ENCODE results near the gene GRM7.

Gene GRM7

DNA sequence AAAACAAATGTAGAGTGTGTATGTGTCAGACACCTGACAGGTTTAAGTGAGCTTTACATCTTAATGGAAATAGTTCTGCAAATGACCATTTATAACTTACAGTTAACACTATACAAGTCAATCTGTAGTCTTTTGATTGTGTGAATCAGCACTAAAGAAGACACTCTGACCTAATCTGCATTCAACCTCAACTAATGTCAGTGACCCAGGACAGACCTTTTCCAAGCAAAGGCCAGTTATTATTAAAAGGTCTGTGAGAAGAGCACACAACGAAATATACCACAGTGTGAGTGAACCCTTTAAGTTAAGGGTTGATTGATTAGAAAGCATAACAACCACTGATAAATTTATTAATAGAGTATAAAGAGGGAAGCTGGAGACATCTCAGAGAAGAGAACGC, 878.8 kb downstream of the GRM7 start:
- POLR2A ChIA-PET, result no interaction called here
- CTCF ChIA-PET, result no interaction called here
- H3K4me3 ChIP-seq (ENCODE audit: control insufficient read depth in 1 of 7, extremely low read depth in 1 of 7, insufficient read depth in 4 of 7, low read depth in 2 of 7, low read length in 6 of 7), result no peak overlapping the region
- no peak for DNase-seq
- no peaks in the 10 kb centered on the region for H3K4me1 ChIP-seq (ENCODE audit: control extremely low read depth in 1 of 4, control insufficient read depth in 4 of 4, insufficient read depth in 4 of 4, low read length in 3 of 4)
- H3K9me3 ChIP-seq (ENCODE audit: control extremely low read depth in 1 of 5, control insufficient read depth in 4 of 5, insufficient read depth in 2 of 5, low read depth in 1 of 5, low read length in 4 of 5), result no peaks in the 10 kb centered on the region
- WGBS (ENCODE audit: insufficient coverage), result 100% methylated on average over 1 of the region's 2 CpGs
- no peaks in the 10 kb centered on the region for H3K27me3 ChIP-seq (replicated peaks in 2 of 5; ENCODE audit: control insufficient read depth in 4 of 5, insufficient read depth in 5 of 5, low read length in 4 of 5)
- H3K27ac ChIP-seq (ENCODE audit: insufficient read depth in 1 of 2, low read depth in 1 of 2, low read length in 2 of 2, poor library complexity in 1 of 2, severe bottlenecking in 2 of 2), result no peak overlapping the region
- no peaks in the 10 kb centered on the region for H3K36me3 ChIP-seq (ENCODE audit: control insufficient read depth in 4 of 4, insufficient read depth in 4 of 4, low read length in 3 of 4)

DNA sequence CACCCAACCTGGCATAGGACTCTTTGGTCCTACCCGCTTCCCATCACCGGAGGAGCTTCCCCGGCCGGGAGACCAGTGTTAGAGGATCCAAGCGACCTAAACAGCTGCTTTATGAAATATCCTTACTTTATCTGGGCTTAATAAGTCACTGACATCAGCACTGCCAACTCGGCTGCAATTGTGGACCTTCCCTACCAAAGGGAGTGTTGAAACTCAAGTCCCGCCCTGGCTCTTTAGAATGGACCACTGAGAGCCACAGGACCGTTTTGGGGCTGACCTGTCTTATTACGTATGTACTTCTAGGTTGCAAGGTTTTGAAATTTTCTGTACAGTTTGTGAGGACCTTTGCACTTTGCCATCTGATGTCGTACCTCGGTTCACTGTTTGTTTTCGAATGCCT, 879.5 kb downstream of the GRM7 start:
- POLR2A ChIA-PET, result no interaction called here
- CTCF ChIA-PET, result no interaction called here
- Histone ChIP-seq H3K36me3 (ENCODE audit: control insufficient read depth in 4 of 4, insufficient read depth in 4 of 4, low read length in 3 of 4) (no peaks in the 10 kb centered on the region), H3K9me3 (ENCODE audit: control extremely low read depth in 1 of 5, control insufficient read depth in 4 of 5, insufficient read depth in 2 of 5, low read depth in 1 of 5, low read length in 4 of 5) (no peaks in the 10 kb centered on the region), H3K27ac (ENCODE audit: insufficient read depth in 1 of 2, low read depth in 1 of 2, low read length in 2 of 2, poor library complexity in 1 of 2, severe bottlenecking in 2 of 2) (no peak overlapping the region), H3K4me1 (ENCODE audit: control extremely low read depth in 1 of 4, control insufficient read depth in 4 of 4, insufficient read depth in 4 of 4, low read length in 3 of 4) (no peaks in the 10 kb centered on the region), H3K4me3 (ENCODE audit: control insufficient read depth in 1 of 7, extremely low read depth in 1 of 7, insufficient read depth in 4 of 7, low read depth in 2 of 7, low read length in 6 of 7) (no peak overlapping the region), H3K27me3 (replicated peaks in 2 of 5; ENCODE audit: control insufficient read depth in 4 of 5, insufficient read depth in 5 of 5, low read length in 4 of 5) (no peaks in the 10 kb centered on the region)
- 99% methylated on average over 9 of the region's 12 CpGs for WGBS (ENCODE audit: insufficient coverage)
- no peak for DNase-seq

DNA sequence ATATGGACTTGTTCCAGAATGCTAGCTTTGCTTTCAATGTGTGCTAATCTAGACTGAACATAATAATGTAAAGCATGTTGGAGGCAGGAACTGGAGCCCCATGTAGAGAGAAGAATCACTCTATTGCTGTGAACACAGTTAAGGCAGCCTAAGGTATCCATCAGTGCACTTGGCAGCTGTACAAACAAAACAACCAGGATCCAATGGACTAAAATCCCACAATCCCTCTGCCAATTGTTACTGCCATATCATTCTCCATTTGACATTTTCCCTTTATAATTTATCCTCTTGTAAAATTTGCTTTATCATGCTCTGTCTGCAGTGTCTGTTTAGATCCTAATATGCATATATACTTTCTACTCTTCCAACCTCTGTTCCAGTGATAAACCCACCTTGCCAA, 883.9 kb downstream of the GRM7 start:
- H3K9me3 ChIP-seq (ENCODE audit: control extremely low read depth in 1 of 5, control insufficient read depth in 4 of 5, insufficient read depth in 2 of 5, low read depth in 1 of 5, low read length in 4 of 5), result no peaks in the 10 kb centered on the region
- no peak overlapping the region for H3K27ac ChIP-seq (ENCODE audit: insufficient read depth in 1 of 2, low read depth in 1 of 2, low read length in 2 of 2, poor library complexity in 1 of 2, severe bottlenecking in 2 of 2)
- no peaks in the 10 kb centered on the region for H3K4me1 ChIP-seq (ENCODE audit: control extremely low read depth in 1 of 4, control insufficient read depth in 4 of 4, insufficient read depth in 4 of 4, low read length in 3 of 4)
- H3K4me3 ChIP-seq (ENCODE audit: control insufficient read depth in 1 of 7, extremely low read depth in 1 of 7, insufficient read depth in 4 of 7, low read depth in 2 of 7, low read length in 6 of 7), result no peak overlapping the region
- no peaks in the 10 kb centered on the region for H3K27me3 ChIP-seq (replicated peaks in 2 of 5; ENCODE audit: control insufficient read depth in 4 of 5, insufficient read depth in 5 of 5, low read length in 4 of 5)
- POLR2A ChIA-PET, result no interaction called here
- DNase-seq, result no peak
- CTCF ChIA-PET, result no interaction called here
- H3K36me3 ChIP-seq (ENCODE audit: control insufficient read depth in 4 of 4, insufficient read depth in 4 of 4, low read length in 3 of 4), result no peaks in the 10 kb centered on the region

DNA sequence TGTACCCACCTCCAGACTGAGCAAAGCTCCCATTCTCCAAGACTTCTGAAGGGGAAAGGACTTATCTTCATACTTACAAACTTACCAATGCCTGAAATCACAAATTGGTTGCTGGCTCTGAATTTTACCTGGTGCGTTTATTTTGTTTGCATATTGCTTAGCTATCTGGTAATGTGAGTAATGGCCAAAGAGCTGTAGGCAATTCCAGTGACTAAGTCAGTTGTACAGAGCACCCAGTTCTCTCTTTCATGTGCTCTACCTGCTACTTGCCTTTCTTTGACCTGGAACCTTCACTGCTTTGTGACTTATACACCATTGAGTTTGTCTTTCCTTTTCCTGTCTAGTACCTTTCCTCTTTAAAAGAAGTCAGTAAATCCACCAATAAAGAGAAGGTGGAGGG, 884.8 kb downstream of the GRM7 start:
- no peaks in the 10 kb centered on the region for H3K27me3 ChIP-seq (replicated peaks in 2 of 5; ENCODE audit: control insufficient read depth in 4 of 5, insufficient read depth in 5 of 5, low read length in 4 of 5)
- WGBS (ENCODE audit: insufficient coverage), result 80% methylated on average over 1 of the region's 1 CpG
- CTCF ChIA-PET, result no interaction called here
- H3K4me1 ChIP-seq (ENCODE audit: control extremely low read depth in 1 of 4, control insufficient read depth in 4 of 4, insufficient read depth in 4 of 4, low read length in 3 of 4), result no peaks in the 10 kb centered on the region
- POLR2A ChIA-PET, result no interaction called here
- no peaks in the 10 kb centered on the region for H3K36me3 ChIP-seq (ENCODE audit: control insufficient read depth in 4 of 4, insufficient read depth in 4 of 4, low read length in 3 of 4)
- H3K27ac ChIP-seq (ENCODE audit: insufficient read depth in 1 of 2, low read depth in 1 of 2, low read length in 2 of 2, poor library complexity in 1 of 2, severe bottlenecking in 2 of 2), result no peak overlapping the region
- no peak for DNase-seq
- no peak overlapping the region for H3K4me3 ChIP-seq (ENCODE audit: control insufficient read depth in 1 of 7, extremely low read depth in 1 of 7, insufficient read depth in 4 of 7, low read depth in 2 of 7, low read length in 6 of 7)
- no peaks in the 10 kb centered on the region for H3K9me3 ChIP-seq (ENCODE audit: control extremely low read depth in 1 of 5, control insufficient read depth in 4 of 5, insufficient read depth in 2 of 5, low read depth in 1 of 5, low read length in 4 of 5)

DNA sequence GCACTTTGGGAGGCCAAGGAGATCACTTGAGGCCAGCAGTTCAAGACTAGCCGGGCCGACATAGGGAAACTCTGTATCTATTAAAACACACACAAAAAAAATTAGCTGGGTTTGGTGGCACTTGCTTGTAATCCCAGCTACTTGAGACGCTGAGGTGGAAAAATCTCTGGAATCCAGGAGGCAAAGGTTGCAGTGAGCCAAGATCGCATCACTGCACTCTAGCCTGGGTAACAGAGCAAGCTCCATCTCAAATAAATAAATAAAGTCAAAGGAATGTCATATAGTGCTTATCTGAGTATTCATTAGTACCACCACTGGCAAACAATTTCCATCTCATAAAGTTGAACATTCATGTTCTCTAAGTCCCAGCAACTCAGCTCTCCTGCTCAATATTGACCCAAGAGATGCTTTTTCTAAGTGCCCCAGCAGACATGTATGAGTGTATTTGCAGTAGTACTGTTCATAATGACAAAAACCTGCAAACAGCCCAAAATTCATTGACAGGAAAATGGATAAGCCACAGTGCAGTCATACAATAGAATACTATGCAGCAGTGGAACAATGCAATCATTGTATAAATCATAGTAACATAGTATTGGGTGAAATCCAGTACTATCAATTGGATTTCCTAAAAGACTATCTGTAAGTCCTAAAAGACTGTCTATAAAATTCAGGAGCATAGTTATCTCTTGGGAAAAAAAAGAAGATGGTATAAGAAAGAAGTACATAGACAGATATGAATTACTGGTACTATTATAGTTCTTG, 889.2 kb downstream of the GRM7 start:
- no peaks in the 10 kb centered on the region for H3K36me3 ChIP-seq (ENCODE audit: control insufficient read depth in 4 of 4, insufficient read depth in 4 of 4, low read length in 3 of 4)
- ChIA-PET POLR2A (no interaction called here), CTCF (no interaction called here)
- no peak overlapping the region for H3K4me3 ChIP-seq (ENCODE audit: control insufficient read depth in 1 of 7, extremely low read depth in 1 of 7, insufficient read depth in 4 of 7, low read depth in 2 of 7, low read length in 6 of 7)
- no peaks in the 10 kb centered on the region for H3K4me1 ChIP-seq (ENCODE audit: control extremely low read depth in 1 of 4, control insufficient read depth in 4 of 4, insufficient read depth in 4 of 4, low read length in 3 of 4)
- no peak overlapping the region for H3K27ac ChIP-seq (ENCODE audit: insufficient read depth in 1 of 2, low read depth in 1 of 2, low read length in 2 of 2, poor library complexity in 1 of 2, severe bottlenecking in 2 of 2)
- WGBS (ENCODE audit: insufficient coverage), result 81% methylated on average over 2 of the region's 4 CpGs
- no peaks in the 10 kb centered on the region for H3K27me3 ChIP-seq (replicated peaks in 2 of 5; ENCODE audit: control insufficient read depth in 4 of 5, insufficient read depth in 5 of 5, low read length in 4 of 5)
- no peaks in the 10 kb centered on the region for H3K9me3 ChIP-seq (ENCODE audit: control extremely low read depth in 1 of 5, control insufficient read depth in 4 of 5, insufficient read depth in 2 of 5, low read depth in 1 of 5, low read length in 4 of 5)
- no peak for DNase-seq

DNA sequence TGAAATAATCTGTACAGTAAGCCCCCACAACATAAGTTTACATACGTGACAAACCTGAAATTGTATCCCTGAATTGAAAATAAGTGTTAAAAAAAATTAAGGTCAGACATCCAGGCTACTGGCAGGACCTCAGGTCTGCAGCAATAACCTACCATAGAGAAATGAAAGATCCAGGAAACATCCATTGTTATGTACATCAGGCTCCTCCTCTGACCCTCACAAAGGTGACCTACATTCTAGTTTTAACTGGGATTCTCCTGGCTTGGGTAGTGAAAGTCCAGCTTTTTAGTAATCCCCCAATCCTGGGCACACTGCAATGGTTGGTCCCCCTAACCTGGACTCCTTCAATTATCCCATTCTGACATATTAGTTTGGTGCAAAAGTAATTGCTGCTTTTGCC, 891.1 kb downstream of the GRM7 start:
- ChIA-PET CTCF (no interaction called here), POLR2A (no interaction called here)
- no peaks in the 10 kb centered on the region for H3K4me1 ChIP-seq (ENCODE audit: control extremely low read depth in 1 of 4, control insufficient read depth in 4 of 4, insufficient read depth in 4 of 4, low read length in 3 of 4)
- no peaks in the 10 kb centered on the region for H3K9me3 ChIP-seq (ENCODE audit: control extremely low read depth in 1 of 5, control insufficient read depth in 4 of 5, insufficient read depth in 2 of 5, low read depth in 1 of 5, low read length in 4 of 5)
- no peaks in the 10 kb centered on the region for H3K36me3 ChIP-seq (ENCODE audit: control insufficient read depth in 4 of 4, insufficient read depth in 4 of 4, low read length in 3 of 4)
- no CpG with 5 or more reads among the region's 1 CpG for WGBS (ENCODE audit: insufficient coverage)
- no peak for DNase-seq
- no peak overlapping the region for H3K27ac ChIP-seq (ENCODE audit: insufficient read depth in 1 of 2, low read depth in 1 of 2, low read length in 2 of 2, poor library complexity in 1 of 2, severe bottlenecking in 2 of 2)
- no peaks in the 10 kb centered on the region for H3K27me3 ChIP-seq (replicated peaks in 2 of 5; ENCODE audit: control insufficient read depth in 4 of 5, insufficient read depth in 5 of 5, low read length in 4 of 5)
- H3K4me3 ChIP-seq (ENCODE audit: control insufficient read depth in 1 of 7, extremely low read depth in 1 of 7, insufficient read depth in 4 of 7, low read depth in 2 of 7, low read length in 6 of 7), result no peak overlapping the region

DNA sequence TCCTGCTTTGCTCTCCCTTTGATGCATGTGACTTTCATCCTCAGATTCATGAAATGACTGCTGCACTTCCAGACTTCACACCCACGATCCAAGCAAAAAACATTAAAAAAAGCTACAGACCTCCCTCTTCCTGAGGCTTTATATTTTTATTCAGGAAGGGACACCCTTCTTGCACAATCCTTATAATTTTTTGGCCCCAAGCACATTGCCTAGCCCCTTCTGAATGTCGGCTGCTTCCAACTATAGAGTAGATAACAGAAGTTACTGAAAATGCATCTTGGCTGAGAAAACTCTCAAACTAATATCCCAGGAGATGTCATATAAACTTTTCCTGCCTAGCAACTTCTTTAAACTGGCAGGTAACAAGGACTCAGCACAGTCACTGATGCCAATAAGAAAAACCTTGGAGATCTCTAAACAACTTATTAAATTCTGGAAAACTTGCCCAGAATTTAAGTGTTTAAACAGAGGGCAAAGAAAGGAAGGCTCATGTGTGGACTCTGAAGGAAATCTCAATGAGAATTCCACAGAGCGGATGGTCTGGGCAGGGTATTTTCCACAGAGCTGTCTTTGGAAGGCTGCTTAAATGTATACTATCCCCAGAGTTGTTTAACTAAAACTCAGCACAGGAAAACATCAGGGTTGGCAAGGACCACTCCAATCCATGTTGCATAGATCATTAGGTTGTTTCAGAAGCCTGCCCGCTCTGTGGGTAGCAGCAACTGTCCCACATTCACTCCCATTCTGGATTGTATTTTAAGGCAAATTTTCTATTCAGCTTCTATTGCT, 893.9 kb downstream of the GRM7 start:
- DNase-seq, result no peak
- H3K36me3 ChIP-seq (ENCODE audit: control insufficient read depth in 4 of 4, insufficient read depth in 4 of 4, low read length in 3 of 4), result no peaks in the 10 kb centered on the region
- H3K27ac ChIP-seq (ENCODE audit: insufficient read depth in 1 of 2, low read depth in 1 of 2, low read length in 2 of 2, poor library complexity in 1 of 2, severe bottlenecking in 2 of 2), result no peak overlapping the region
- ChIA-PET POLR2A (no interaction called here), CTCF (no interaction called here)
- H3K4me3 ChIP-seq (ENCODE audit: control insufficient read depth in 1 of 7, extremely low read depth in 1 of 7, insufficient read depth in 4 of 7, low read depth in 2 of 7, low read length in 6 of 7), result no peak overlapping the region
- 83% methylated on average over 2 of the region's 4 CpGs for WGBS (ENCODE audit: insufficient coverage)
- H3K9me3 ChIP-seq (ENCODE audit: control extremely low read depth in 1 of 5, control insufficient read depth in 4 of 5, insufficient read depth in 2 of 5, low read depth in 1 of 5, low read length in 4 of 5), result no peaks in the 10 kb centered on the region
- H3K4me1 ChIP-seq (ENCODE audit: control extremely low read depth in 1 of 4, control insufficient read depth in 4 of 4, insufficient read depth in 4 of 4, low read length in 3 of 4), result no peaks in the 10 kb centered on the region
- H3K27me3 ChIP-seq (replicated peaks in 2 of 5; ENCODE audit: control insufficient read depth in 4 of 5, insufficient read depth in 5 of 5, low read length in 4 of 5), result no peaks in the 10 kb centered on the region
